K562 (cell line): Measurements from ENCODE around the gene SKIC2. TPM values are rescaled to one million over a fixed set of nuclear protein-coding genes. Genes with fewer than 3 reads are reported as not detected.

Source experiments
- ARNT ChIP-seq, 2 experiments: fragments of 450-650 bp; IDR thresholded peaks; 2 replicates each; pipeline ENCODE4 v1.6.1; 2016; ENCODE audit warnings: mild to moderate bottlenecking in 1 of 2
- ETV5 ChIP-seq: sonication (generic); formaldehyde crosslinking; IDR thresholded peaks from 2 replicates; pipeline ENCODE4 v1.4.0; 2020; ENCODE audit warnings: low read depth, mild to moderate bottlenecking, missing genetic modification reagents
- FOXJ3 ChIP-seq: sonication (generic); formaldehyde crosslinking; IDR thresholded peaks from 2 replicates; pipeline ENCODE4 v1.4.0; 2020; ENCODE audit warnings: mild to moderate bottlenecking, missing genetic modification reagents
- GABPB1 ChIP-seq: sonication (generic); formaldehyde crosslinking; IDR thresholded peaks from 2 replicates; pipeline ENCODE4 v1.8.0; 2022; ENCODE audit warnings: mild to moderate bottlenecking, missing genetic modification reagents
- MCM5 ChIP-seq: fragments of 450-650 bp; IDR thresholded peaks from 2 replicates; pipeline ENCODE4 v1.6.1; 2016; ENCODE audit warnings: low read depth
- MEF2A ChIP-seq: IDR thresholded peaks from 2 replicates; pipeline ENCODE4 v1.6.1; 2011; ENCODE audit warnings: low read depth, mild to moderate bottlenecking, low read length, moderate library complexity; ENCODE audit not compliant: control insufficient read depth
- MEF2D ChIP-seq: conservative IDR thresholded peaks from 2 replicates; pipeline ENCODE4 v1.6.1; 2016; ENCODE audit warnings: low read depth, missing genetic modification characterization, missing compliant biosample characterization
- POLR3A ChIP-seq: IDR thresholded peaks from 2 replicates; pipeline ENCODE4 v1.6.1; 2011; ENCODE audit warnings: borderline replicate concordance, mild to moderate bottlenecking, moderate library complexity; ENCODE audit not compliant: insufficient read length, insufficient read depth; ENCODE audit errors: extremely low read depth
- PPARD ChIP-seq: fragments of 250-450 bp; sonication (Bioruptor Pico); IDR thresholded peaks from 2 replicates; pipeline ENCODE4 v1.8.0; 2022; ENCODE audit warnings: inconsistent platforms, mild to moderate bottlenecking, moderate library complexity
- SETDB1 ChIP-seq: IDR thresholded peaks from one replicate; pipeline ENCODE4 v1.6.1; 2012; ENCODE audit warnings: low read length, control low read depth, inconsistent platforms
- SMARCE1 ChIP-seq: fragments of 450-650 bp; IDR thresholded peaks from 2 replicates; pipeline ENCODE4 v1.7.1; 2016; ENCODE audit warnings: mild to moderate bottlenecking
- SREBF2 ChIP-seq: sonication (generic); formaldehyde crosslinking; IDR thresholded peaks from 2 replicates; pipeline ENCODE4 v1.4.0; 2020; ENCODE audit warnings: mild to moderate bottlenecking, missing genetic modification reagents
- ZNF445 ChIP-seq: fragments of 250-450 bp; sonication (Bioruptor Pico); IDR thresholded peaks from 2 replicates; pipeline ENCODE4 v1.4.0; 2020; ENCODE audit warnings: low read depth, mild to moderate bottlenecking, moderate library complexity
- ZNF77 ChIP-seq: fragments of 250-450 bp; sonication (Bioruptor Pico); IDR thresholded peaks from 2 replicates; pipeline ENCODE4 v1.5.0; 2020
- polyA plus RNA-seq, 8 experiments: library from polyadenylated mRNA; depleted of rRNA in 4 of 8; stranded (reverse) in 5 of 8; unstranded in 3 of 8; fragments of >200 nt; fragmentation: Nextera tagmentation in 2 of 8; fragmentation: Illumina TruSeq in 1 of 8; extraction: Ambion mirVana in 2 of 8; extraction: Trizol in 1 of 8; gene quantifications; 2 replicates each; pipeline versions ENCODE4 v1.2.1 to v1.2.3, GENCODE V29; 2011 to 2014; ENCODE audit warnings: inconsistent platforms in 1 of 8, missing spikeins in 1 of 8
- total RNA-seq, 7 experiments: library from RNA; depleted of rRNA in 6 of 7; stranded (reverse); fragments of >200 nt in 6 of 7; fragmentation: Illumina TruSeq in 2 of 7; extraction: Trizol in 2 of 7; gene quantifications; 2 replicates each; pipeline versions ENCODE4 v1.2.1 to v1.2.3, GENCODE V29; 2011 to 2021; ENCODE audit warnings: low replicate concordance in 1 of 7
- TF ChIP-seq, protein P1 (sequence below): fragments of 450-650 bp; formaldehyde crosslinking; IDR thresholded peaks from 2 replicates; pipeline ENCODE4 v1.4.0; 2022; ENCODE audit warnings: missing genetic modification characterization
- TF ChIP-seq, protein P2 (sequence below): fragments of 250-450 bp; sonication (Bioruptor Pico); IDR thresholded peaks from 2 replicates; pipeline ENCODE4 v1.9.0; 2021; ENCODE audit warnings: mild to moderate bottlenecking

The SKIC2 gene
- total and polyA plus RNA-seq, 9 of the 15 experiments (the other 6 are each of a cell fraction or from before 2014, with no cell fraction given), result 3.3 to 94.6 (median 38.8) TPM

DNA sequence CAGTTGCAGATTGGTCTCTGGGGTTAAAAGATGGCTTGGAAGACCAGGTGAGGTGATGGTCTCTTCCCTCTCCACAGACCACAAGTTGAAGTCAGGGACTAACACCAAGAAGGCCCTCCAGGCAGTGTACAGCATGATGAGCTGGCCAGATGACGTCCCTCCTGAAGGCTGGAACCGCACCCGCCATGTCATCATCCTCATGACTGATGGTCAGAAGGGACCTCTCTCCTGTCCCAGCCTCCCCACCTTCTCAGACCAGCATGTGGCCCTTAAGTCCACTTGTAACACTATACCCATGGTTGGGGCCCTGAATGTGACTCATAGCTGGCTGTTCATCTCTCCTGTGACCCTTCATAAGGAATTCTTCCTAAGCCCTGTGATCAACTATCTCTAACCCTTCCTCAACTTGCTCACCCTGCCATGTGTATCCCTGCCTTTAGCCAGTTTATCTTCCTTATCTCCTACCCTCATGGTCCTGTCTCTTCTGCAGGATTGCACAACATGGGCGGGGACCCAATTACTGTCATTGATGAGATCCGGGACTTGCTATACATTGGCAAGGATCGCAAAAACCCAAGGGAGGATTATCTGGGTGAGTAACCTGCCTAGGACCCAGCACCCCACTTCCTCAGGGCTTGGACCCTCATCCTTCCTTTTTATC is 10.1 kb upstream of the SKIC2 start (continued):
- TF ChIP-seq SMARCE1, result peak; percentile 81
- TF ChIP-seq, protein P1, sequence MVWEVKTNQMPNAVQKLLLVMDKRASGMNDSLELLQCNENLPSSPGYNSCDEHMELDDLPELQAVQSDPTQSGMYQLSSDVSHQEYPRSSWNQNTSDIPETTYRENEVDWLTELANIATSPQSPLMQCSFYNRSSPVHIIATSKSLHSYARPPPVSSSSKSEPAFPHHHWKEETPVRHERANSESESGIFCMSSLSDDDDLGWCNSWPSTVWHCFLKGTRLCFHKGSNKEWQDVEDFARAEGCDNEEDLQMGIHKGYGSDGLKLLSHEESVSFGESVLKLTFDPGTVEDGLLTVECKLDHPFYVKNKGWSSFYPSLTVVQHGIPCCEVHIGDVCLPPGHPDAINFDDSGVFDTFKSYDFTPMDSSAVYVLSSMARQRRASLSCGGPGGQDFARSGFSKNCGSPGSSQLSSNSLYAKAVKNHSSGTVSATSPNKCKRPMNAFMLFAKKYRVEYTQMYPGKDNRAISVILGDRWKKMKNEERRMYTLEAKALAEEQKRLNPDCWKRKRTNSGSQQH (CRISPR knock-in tag), result no peak
- TF ChIP-seq ARNT (IDR thresholded peaks at IDR 0.05), result peak; percentile 37 to 79; a peak in 2 of 4 replicates
- TF ChIP-seq ZNF445 (CRISPR knock-in tag), result no peak
- no peak for TF ChIP-seq PPARD (CRISPR knock-in tag)
- peak; percentile 39; the same call in 1 of the 2 replicates for TF ChIP-seq MEF2D (tag)
- peak; percentile 70 for TF ChIP-seq SETDB1
- TF ChIP-seq GABPB1 (CRISPR knock-in tag), result peak; percentile 75
- TF ChIP-seq MCM5, result no peak
- TF ChIP-seq, protein P2, sequence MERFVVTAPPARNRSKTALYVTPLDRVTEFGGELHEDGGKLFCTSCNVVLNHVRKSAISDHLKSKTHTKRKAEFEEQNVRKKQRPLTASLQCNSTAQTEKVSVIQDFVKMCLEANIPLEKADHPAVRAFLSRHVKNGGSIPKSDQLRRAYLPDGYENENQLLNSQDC (CRISPR knock-in tag), result no peak
- no peak for TF ChIP-seq SREBF2 (CRISPR knock-in tag)
- TF ChIP-seq POLR3A, result no peak
- TF ChIP-seq FOXJ3 (CRISPR knock-in tag), result no peak
- no peak for TF ChIP-seq ZNF77 (CRISPR knock-in tag)
- no peak for TF ChIP-seq MEF2A
- no peak for TF ChIP-seq ETV5
